Spinal cord (tissue), 10 donors: ENCODE results near the gene SAMD13. TPM values are rescaled to one million over a fixed set of nuclear protein-coding genes. Genes with fewer than 3 reads are reported as not detected.
"Not testable (repeated sequence)": the region's sequence is repeated elsewhere in the genome, so short reads cannot be mapped to it uniquely, and the experiment has no call there.

Source experiments
- DNase-seq, 6 donors: peaks; one replicate each; pipeline versions ENCODE4 v3.0.0 to v3.0.0-alpha.2; 2013 to 2015; ENCODE audit warnings: low spot score in 6 of 6, low read depth in 4 of 6
- H3K27ac ChIP-seq: one replicate; pipeline ENCODE4 v1.5.1; 2013; ENCODE audit warnings: low read depth, low read length, control low read depth
- H3K27me3 ChIP-seq: one replicate; pipeline ENCODE4 v1.6.1; 2013; ENCODE audit warnings: low read length; ENCODE audit not compliant: control insufficient read depth, insufficient read depth
- H3K36me3 ChIP-seq: one replicate; pipeline ENCODE4 v1.6.1; 2013; ENCODE audit warnings: low read length; ENCODE audit not compliant: control insufficient read depth, insufficient read depth
- H3K4me1 ChIP-seq: one replicate; pipeline ENCODE4 v1.6.1; 2013; ENCODE audit warnings: low read length; ENCODE audit not compliant: control insufficient read depth, insufficient read depth
- H3K4me3 ChIP-seq: one replicate; pipeline ENCODE4 v1.5.1; 2013; ENCODE audit warnings: low read depth, low read length, control low read depth
- H3K9me3 ChIP-seq: one replicate; pipeline ENCODE4 v1.6.1; 2013; ENCODE audit warnings: low read length; ENCODE audit not compliant: control insufficient read depth, insufficient read depth
- WGBS: methylation state at CpG from one replicate; pipeline ENCODE4 v1.1.5; 2013; ENCODE audit warnings: missing lambda C conversion rate; ENCODE audit not compliant: insufficient coverage; 5-methylcytosine and 5-hydroxymethylcytosine counted together
- polyA plus RNA-seq, 2 donors: library from polyadenylated mRNA; unstranded; fragments of 120-200 nt; gene quantifications; one replicate each; pipeline ENCODE4 v1.2.1, GENCODE V29; 2013; ENCODE audit not compliant: insufficient read length in 2 of 2
- total RNA-seq, 2 donors: library from RNA; depleted of rRNA in 1 of 2; stranded (reverse); fragments of 120-200 nt in 1 of 2; fragments of >200 nt in 1 of 2; gene quantifications; one replicate each; pipeline versions ENCODE4 v1.2.3 to v1.2.4, GENCODE V29; 2013 to 2014
- donor health status: healthy.

Gene SAMD13
- total and polyA plus RNA-seq, 4 donors: 4.0 to 6.5 (median 5.9) TPM

- H3K9me3 ChIP-seq: no peaks in the 10 kb centered on the region
- H3K27ac ChIP-seq: no peak overlapping the region
- H3K36me3 ChIP-seq: no peaks in the 10 kb centered on the region
- no peaks in the 10 kb centered on the region for H3K4me1 ChIP-seq
- H3K4me3 ChIP-seq: no peak overlapping the region
- no peak for DNase-seq
- H3K27me3 ChIP-seq: no peaks in the 10 kb centered on the region
Observed at GRCh38 chr1:84280912-84281311, 20.6 kb upstream of the SAMD13 start.

- no CpG with 5 or more reads among the region's 1 CpG for WGBS
- no peak for DNase-seq
- H3K9me3 ChIP-seq: no peaks in the 10 kb centered on the region
- H3K27me3 ChIP-seq: no peaks in the 10 kb centered on the region
- no peak overlapping the region for H3K27ac ChIP-seq
- no peaks in the 10 kb centered on the region for H3K36me3 ChIP-seq
- H3K4me3 ChIP-seq: no peak overlapping the region
- no peaks in the 10 kb centered on the region for H3K4me1 ChIP-seq
Observed at GRCh38 chr1:84282780-84283333, 18.7 kb upstream of the SAMD13 start.

- 88% methylated on average over 1 of the region's 1 CpG for WGBS
- H3K9me3 ChIP-seq: no peaks in the 10 kb centered on the region
- no peak overlapping the region for H3K27ac ChIP-seq
- no peaks in the 10 kb centered on the region for H3K27me3 ChIP-seq
- no peaks in the 10 kb centered on the region for H3K4me1 ChIP-seq
- DNase-seq: no peak
- no peaks in the 10 kb centered on the region for H3K36me3 ChIP-seq
- no peak overlapping the region for H3K4me3 ChIP-seq
Observed at GRCh38 chr1:84283381-84283780, 18.1 kb upstream of the SAMD13 start.

- H3K36me3 ChIP-seq: no peaks in the 10 kb centered on the region
- DNase-seq: no peak
- H3K4me3 ChIP-seq: no peak overlapping the region
- no peaks in the 10 kb centered on the region for H3K27me3 ChIP-seq
- H3K9me3 ChIP-seq: no peaks in the 10 kb centered on the region
- H3K4me1 ChIP-seq: no peaks in the 10 kb centered on the region
- no CpG with 5 or more reads among the region's 1 CpG for WGBS
- H3K27ac ChIP-seq: no peak overlapping the region
Observed at GRCh38 chr1:84286071-84286470, 15.4 kb upstream of the SAMD13 start.

GRCh38 chr1:84287389-84287788 is 14.1 kb upstream of the SAMD13 start:
- not testable (repeated sequence) for H3K36me3 ChIP-seq, H3K4me1 ChIP-seq, H3K27ac ChIP-seq, H3K4me3 ChIP-seq, H3K27me3 ChIP-seq, DNase-seq, H3K9me3 ChIP-seq
- 100% methylated on average over 1 of the region's 3 CpGs for WGBS

GRCh38 chr1:84289169-84289785 is 12.2 kb upstream of the SAMD13 start:
- WGBS: no CpG with 5 or more reads among the region's 2 CpGs
- no peaks in the 10 kb centered on the region for H3K4me1 ChIP-seq
- no peaks in the 10 kb centered on the region for H3K36me3 ChIP-seq
- no peaks in the 10 kb centered on the region for H3K9me3 ChIP-seq
- no peak overlapping the region for H3K27ac ChIP-seq
- DNase-seq: peak in 1 of 6 donors; percentile 47
- H3K27me3 ChIP-seq: no peaks in the 10 kb centered on the region
- no peak overlapping the region for H3K4me3 ChIP-seq

GRCh38 chr1:84291882-84292655 is 9.4 kb upstream of the SAMD13 start:
- 95% methylated on average over 5 of the region's 5 CpGs for WGBS
- no peaks in the 10 kb centered on the region for H3K27me3 ChIP-seq
- no peak overlapping the region for H3K27ac ChIP-seq
- H3K4me3 ChIP-seq: no peak overlapping the region
- no peaks in the 10 kb centered on the region for H3K36me3 ChIP-seq
- DNase-seq: no peak
- H3K9me3 ChIP-seq: peaks cover 3% of the 10 kb centered on the region
- no peaks in the 10 kb centered on the region for H3K4me1 ChIP-seq

- Histone ChIP-seq H3K4me1 (no peaks in the 10 kb centered on the region), H3K4me3 (no peak overlapping the region), H3K27me3 (no peaks in the 10 kb centered on the region), H3K36me3 (no peaks in the 10 kb centered on the region), H3K9me3 (peaks cover 3% of the 10 kb centered on the region), H3K27ac (no peak overlapping the region)
- no peak for DNase-seq
- no CpG with 5 or more reads among the region's 2 CpGs for WGBS
Observed at GRCh38 chr1:84293766-84294165, 7.7 kb upstream of the SAMD13 start.

GRCh38 chr1:84294751-84295150 is 6.8 kb upstream of the SAMD13 start:
- H3K27me3 ChIP-seq: no peaks in the 10 kb centered on the region
- no peak overlapping the region for H3K4me3 ChIP-seq
- H3K27ac ChIP-seq: no peak overlapping the region
- no peaks in the 10 kb centered on the region for H3K36me3 ChIP-seq
- no peak for DNase-seq
- no CpG with 5 or more reads among the region's 3 CpGs for WGBS
- H3K4me1 ChIP-seq: peaks cover 4% of the 10 kb centered on the region
- peaks cover 3% of the 10 kb centered on the region for H3K9me3 ChIP-seq
